ENCODE results near the gene PDE4A.
"Not testable (repeated sequence)": the region's sequence is repeated elsewhere in the genome, so short reads cannot be mapped to it uniquely, and the experiment has no call there.

The PDE4A gene

DNA sequence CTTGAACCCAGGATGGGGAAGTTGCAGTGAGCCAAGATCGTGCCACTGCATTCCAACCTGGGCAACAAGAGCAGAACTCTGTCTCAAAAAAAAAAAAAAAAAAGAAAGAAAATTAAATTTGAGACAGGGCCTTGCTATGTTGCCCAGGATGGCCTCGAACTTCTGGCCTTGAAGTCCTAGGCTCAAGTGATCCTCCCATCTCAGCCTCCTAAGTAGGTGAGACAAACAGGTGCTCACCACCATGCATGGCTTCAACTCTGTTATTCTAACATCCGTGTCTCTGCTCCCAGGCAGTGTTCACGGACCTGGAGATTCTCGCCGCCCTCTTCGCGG lies 40.3 kb downstream of the PDE4A start:
- DNase-seq (ENCODE audit: low read depth, low spot score), result no peak
- Histone ChIP-seq H3K4me3 (no peak overlapping the region), H3K27ac (no peak overlapping the region), H3K9ac (ENCODE audit: insufficient read length) (no peak overlapping the region), H3K36me3 (ENCODE audit: insufficient read depth, low read length) (peaks cover 10% of the 10 kb centered on the region; the same call in 1 of the 2 replicates), H3K9me3 (ENCODE audit: low read depth, low read length) (no peaks in the 10 kb centered on the region)
- no peak for TF ChIP-seq POLR2AphosphoS5 (IDR thresholded peaks at IDR 0.05; ENCODE audit: borderline replicate concordance, low read depth, low read length)
- no peak for TF ChIP-seq EZH2 (IDR thresholded peaks at IDR 0.05)
- no peak for TF ChIP-seq FOXP2 (optimal IDR thresholded peaks at IDR 0.05; ENCODE audit: control extremely low read depth, extremely low read length, insufficient read depth)

DNA sequence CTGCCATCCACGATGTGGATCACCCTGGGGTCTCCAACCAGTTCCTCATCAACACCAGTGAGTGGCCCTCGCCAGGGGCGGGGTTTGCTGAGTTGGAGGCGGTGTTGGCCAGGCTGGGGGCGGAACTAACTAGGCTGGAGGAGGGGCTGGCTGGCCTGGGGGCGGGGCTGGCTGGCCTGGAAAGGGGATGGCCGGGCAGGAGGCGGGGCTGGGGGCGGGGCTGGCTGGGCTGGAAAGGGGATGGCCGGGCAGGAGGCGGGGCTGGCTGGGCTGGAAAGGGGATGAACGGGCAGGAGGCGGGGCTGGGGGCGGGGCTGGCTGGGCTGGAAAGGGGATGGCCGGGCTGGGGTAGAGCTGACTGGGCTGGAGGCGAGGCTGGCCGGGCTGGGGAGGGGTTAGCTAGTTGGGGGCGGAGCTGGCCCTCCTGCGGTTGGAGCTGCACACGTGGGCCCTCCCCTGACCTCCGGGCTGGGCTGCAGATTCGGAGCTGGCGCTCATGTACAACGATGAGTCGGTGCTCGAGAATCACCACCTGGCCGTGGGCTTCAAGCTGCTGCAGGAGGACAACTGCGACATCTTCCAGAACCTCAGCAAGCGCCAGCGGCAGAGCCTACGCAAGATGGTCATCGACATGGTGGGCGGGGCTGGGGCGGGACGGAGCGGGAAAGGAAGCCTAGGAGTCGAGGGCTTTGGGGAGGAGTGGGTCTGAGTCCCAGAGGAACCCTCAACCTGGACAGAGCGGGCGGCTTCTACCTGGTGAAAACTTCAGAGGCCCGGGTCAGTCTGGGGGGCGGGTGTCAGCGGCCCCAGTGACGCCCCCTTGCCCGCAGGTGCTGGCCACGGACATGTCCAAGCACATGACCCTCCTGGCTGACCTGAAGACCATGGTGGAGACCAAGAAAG lies 41.0 kb downstream of the PDE4A start:
- Histone ChIP-seq H3K36me3 (ENCODE audit: insufficient read depth, low read length) (peaks cover 10% of the 10 kb centered on the region; the same call in 1 of the 2 replicates), H3K9ac (ENCODE audit: insufficient read length) (no peak overlapping the region), H3K4me3 (no peak overlapping the region), H3K9me3 (ENCODE audit: low read depth, low read length) (no peaks in the 10 kb centered on the region), H3K27ac (no peak overlapping the region)
- TF ChIP-seq EZH2 (IDR thresholded peaks at IDR 0.05) (no peak), FOXP2 (optimal IDR thresholded peaks at IDR 0.05; ENCODE audit: control extremely low read depth, extremely low read length, insufficient read depth) (no peak), POLR2AphosphoS5 (IDR thresholded peaks at IDR 0.05; ENCODE audit: borderline replicate concordance, low read depth, low read length) (no peak)
- no peak for DNase-seq (ENCODE audit: low read depth, low spot score)

DNA sequence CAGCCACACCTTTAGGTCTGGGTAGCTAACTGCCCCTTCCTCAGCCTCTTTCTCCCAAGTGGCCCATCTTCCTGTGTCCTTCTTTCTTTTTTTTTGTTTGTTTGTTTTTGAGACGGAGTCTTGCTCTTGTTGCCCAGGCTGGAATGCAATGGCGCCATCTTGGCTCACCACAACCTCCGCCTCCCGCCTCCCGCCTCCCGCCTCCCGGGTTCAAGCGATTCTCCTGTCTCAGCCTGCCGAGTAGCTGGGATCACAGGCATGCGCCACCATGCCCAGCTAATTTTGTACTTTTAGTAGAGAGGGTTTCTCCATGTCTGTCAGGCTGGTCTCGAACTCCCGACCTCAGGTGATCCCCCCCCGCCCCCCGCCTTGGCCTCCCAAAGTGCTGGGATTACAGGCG lies 41.7 kb downstream of the PDE4A start:
- peaks cover 12% of the 10 kb centered on the region; the same call in 1 of the 2 replicates for H3K36me3 ChIP-seq (ENCODE audit: insufficient read depth, low read length)
- H3K9ac ChIP-seq (ENCODE audit: insufficient read length); DNase-seq (ENCODE audit: low read depth, low spot score); H3K27ac ChIP-seq; H3K4me3 ChIP-seq; H3K9me3 ChIP-seq (ENCODE audit: low read depth, low read length): not testable (repeated sequence)

DNA sequence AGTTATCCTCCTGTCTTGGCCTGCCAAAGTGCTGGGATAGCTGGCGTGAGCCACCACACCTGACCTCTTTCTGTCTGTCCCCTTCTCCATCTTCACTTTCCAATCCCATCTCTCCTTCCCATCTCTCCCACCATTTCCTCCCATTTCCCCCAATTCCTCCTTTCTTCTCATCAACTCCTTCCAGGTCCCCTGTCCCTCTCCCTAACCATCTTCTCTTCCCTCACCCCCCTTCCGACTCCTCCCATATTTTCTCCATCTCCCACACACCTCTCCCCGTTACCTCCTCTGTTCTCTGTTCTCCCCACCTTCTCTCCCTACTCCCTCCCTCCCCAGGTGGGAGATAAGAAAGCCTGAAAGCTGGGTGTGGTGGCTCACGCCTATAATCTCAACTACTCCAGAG lies 42.2 kb downstream of the PDE4A start:
- no peak overlapping the region for H3K9ac ChIP-seq (ENCODE audit: insufficient read length)
- DNase-seq (ENCODE audit: low read depth, low spot score), result no peak
- TF ChIP-seq EZH2 (IDR thresholded peaks at IDR 0.05) (no peak), FOXP2 (optimal IDR thresholded peaks at IDR 0.05; ENCODE audit: control extremely low read depth, extremely low read length, insufficient read depth) (no peak), POLR2AphosphoS5 (IDR thresholded peaks at IDR 0.05; ENCODE audit: borderline replicate concordance, low read depth, low read length) (no peak)
- H3K9me3 ChIP-seq (ENCODE audit: low read depth, low read length), result no peaks in the 10 kb centered on the region
- H3K36me3 ChIP-seq (ENCODE audit: insufficient read depth, low read length), result peaks cover 14% of the 10 kb centered on the region; the same call in 1 of the 2 replicates
- no peak overlapping the region for H3K4me3 ChIP-seq
- no peak overlapping the region for H3K27ac ChIP-seq

GRCh38 chr19:10464456-10464855 lies 44.1 kb downstream of the PDE4A start:
- no peak for TF ChIP-seq POLR2AphosphoS5 (IDR thresholded peaks at IDR 0.05; ENCODE audit: borderline replicate concordance, low read depth, low read length)
- no peak for TF ChIP-seq EZH2 (IDR thresholded peaks at IDR 0.05)
- TF ChIP-seq FOXP2 (optimal IDR thresholded peaks at IDR 0.05; ENCODE audit: control extremely low read depth, extremely low read length, insufficient read depth), result no peak
- H3K9me3 ChIP-seq (ENCODE audit: low read depth, low read length), result no peaks in the 10 kb centered on the region
- no peak overlapping the region for H3K27ac ChIP-seq
- DNase-seq (ENCODE audit: low read depth, low spot score), result no peak
- H3K36me3 ChIP-seq (ENCODE audit: insufficient read depth, low read length), result peaks cover 14% of the 10 kb centered on the region; the same call in 1 of the 2 replicates
- no peak overlapping the region for H3K4me3 ChIP-seq
- no peak overlapping the region for H3K9ac ChIP-seq (ENCODE audit: insufficient read length)

DNA sequence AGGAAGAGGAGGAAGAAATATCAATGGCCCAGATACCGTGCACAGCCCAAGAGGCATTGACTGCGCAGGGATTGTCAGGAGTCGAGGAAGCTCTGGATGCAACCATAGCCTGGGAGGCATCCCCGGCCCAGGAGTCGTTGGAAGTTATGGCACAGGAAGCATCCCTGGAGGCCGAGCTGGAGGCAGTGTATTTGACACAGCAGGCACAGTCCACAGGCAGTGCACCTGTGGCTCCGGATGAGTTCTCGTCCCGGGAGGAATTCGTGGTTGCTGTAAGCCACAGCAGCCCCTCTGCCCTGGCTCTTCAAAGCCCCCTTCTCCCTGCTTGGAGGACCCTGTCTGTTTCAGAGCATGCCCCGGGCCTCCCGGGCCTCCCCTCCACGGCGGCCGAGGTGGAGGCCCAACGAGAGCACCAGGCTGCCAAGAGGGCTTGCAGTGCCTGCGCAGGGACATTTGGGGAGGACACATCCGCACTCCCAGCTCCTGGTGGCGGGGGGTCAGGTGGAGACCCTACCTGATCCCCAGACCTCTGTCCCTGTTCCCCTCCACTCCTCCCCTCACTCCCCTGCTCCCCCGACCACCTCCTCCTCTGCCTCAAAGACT lies 46.9 kb downstream of the PDE4A start:
- DNase-seq (ENCODE audit: low read depth, low spot score), result no peak
- Histone ChIP-seq H3K36me3 (ENCODE audit: insufficient read depth, low read length) (peaks cover 14% of the 10 kb centered on the region; the same call in 1 of the 2 replicates), H3K9me3 (ENCODE audit: low read depth, low read length) (no peaks in the 10 kb centered on the region), H3K27ac (no peak overlapping the region), H3K9ac (ENCODE audit: insufficient read length) (no peak overlapping the region), H3K4me3 (no peak overlapping the region)
- TF ChIP-seq FOXP2 (optimal IDR thresholded peaks at IDR 0.05; ENCODE audit: control extremely low read depth, extremely low read length, insufficient read depth) (no peak), EZH2 (IDR thresholded peaks at IDR 0.05) (no peak), POLR2AphosphoS5 (IDR thresholded peaks at IDR 0.05; ENCODE audit: borderline replicate concordance, low read depth, low read length) (no peak)

- peaks cover 14% of the 10 kb centered on the region; the same call in 1 of the 2 replicates for H3K36me3 ChIP-seq (ENCODE audit: insufficient read depth, low read length)
- H3K27ac ChIP-seq, result no peak overlapping the region
- DNase-seq (ENCODE audit: low read depth, low spot score), result no peak
- H3K9me3 ChIP-seq (ENCODE audit: low read depth, low read length), result no peaks in the 10 kb centered on the region
- no peak overlapping the region for H3K9ac ChIP-seq (ENCODE audit: insufficient read length)
- no peak overlapping the region for H3K4me3 ChIP-seq
- TF ChIP-seq POLR2AphosphoS5 (IDR thresholded peaks at IDR 0.05; ENCODE audit: borderline replicate concordance, low read depth, low read length) (no peak), EZH2 (IDR thresholded peaks at IDR 0.05) (no peak), FOXP2 (optimal IDR thresholded peaks at IDR 0.05; ENCODE audit: control extremely low read depth, extremely low read length, insufficient read depth) (no peak)
Observed at GRCh38 chr19:10468133-10468532, 47.8 kb downstream of the PDE4A start.

GRCh38 chr19:10471909-10472308 lies 51.6 kb downstream of the PDE4A start:
- Histone ChIP-seq H3K9me3 (ENCODE audit: low read depth, low read length) (no peaks in the 10 kb centered on the region), H3K36me3 (ENCODE audit: insufficient read depth, low read length) (peaks cover 3% of the 10 kb centered on the region; the same call in 1 of the 2 replicates), H3K9ac (ENCODE audit: insufficient read length) (no peak overlapping the region), H3K27ac (no peak overlapping the region), H3K4me3 (no peak overlapping the region)
- peak; percentile 59 for DNase-seq (ENCODE audit: low read depth, low spot score)
- TF ChIP-seq POLR2AphosphoS5 (IDR thresholded peaks at IDR 0.05; ENCODE audit: borderline replicate concordance, low read depth, low read length) (no peak), EZH2 (IDR thresholded peaks at IDR 0.05) (no peak), FOXP2 (optimal IDR thresholded peaks at IDR 0.05; ENCODE audit: control extremely low read depth, extremely low read length, insufficient read depth) (no peak)

All from SK-N-MC (cell line).